Smooth muscle cell (in vitro differentiated cells): ENCODE results near the gene DNTTIP2. TPM values are rescaled to one million over a fixed set of nuclear protein-coding genes. Genes with fewer than 3 reads are reported as not detected.

Experiments
- DNase-seq: peaks from one replicate; lab custom pipeline; 2025; ENCODE audit not compliant: unreplicated experiment; lab: John Stamatoyannopoulos, UW
- H2AFZ ChIP-seq: fragments of 200-600 bp; sonication (generic); 2 replicates; pipeline ENCODE4 v1.6.0; 2016; ENCODE audit warnings: antibody characterized with exemption, low read depth, mild to moderate bottlenecking
- H3F3A ChIP-seq: fragments of 200-600 bp; sonication (generic); 2 replicates; pipeline ENCODE4 v1.6.0; 2017; ENCODE audit warnings: antibody characterized with exemption, low read depth
- H3K27ac ChIP-seq: fragments of 200-600 bp; sonication (generic); 2 replicates; pipeline ENCODE4 v1.5.1; 2016; ENCODE audit warnings: low read depth, mild to moderate bottlenecking
- H3K27me3 ChIP-seq: fragments of 200-600 bp; sonication (generic); 2 replicates; pipeline ENCODE4 v1.6.1; 2016; ENCODE audit warnings: low read depth, mild to moderate bottlenecking
- H3K36me3 ChIP-seq: fragments of 200-600 bp; sonication (generic); 2 replicates; pipeline ENCODE4 v1.5.1; 2016; ENCODE audit warnings: low read depth
- H3K4me1 ChIP-seq: fragments of 200-600 bp; sonication (generic); 2 replicates; pipeline ENCODE4 v1.5.1; 2016; ENCODE audit warnings: low read depth
- H3K4me2 ChIP-seq: fragments of 200-600 bp; sonication (generic); 2 replicates; pipeline ENCODE4 v1.6.0; 2016; ENCODE audit warnings: mild to moderate bottlenecking
- H3K4me3 ChIP-seq: fragments of 200-600 bp; sonication (generic); 2 replicates; pipeline ENCODE4 v1.5.1; 2016; ENCODE audit warnings: mild to moderate bottlenecking
- H3K79me2 ChIP-seq: fragments of 200-600 bp; sonication (generic); 2 replicates; pipeline ENCODE4 v1.6.0; 2016; ENCODE audit warnings: low read depth, mild to moderate bottlenecking
- H3K9ac ChIP-seq: fragments of 200-600 bp; sonication (generic); 2 replicates; pipeline ENCODE4 v1.6.0; 2016; ENCODE audit warnings: low read depth
- H3K9me3 ChIP-seq: fragments of 200-600 bp; sonication (generic); replicated peaks from 2 replicates; pipeline ENCODE4 v1.5.1; 2016; ENCODE audit warnings: low read depth
- H4K20me1 ChIP-seq: fragments of 200-600 bp; sonication (generic); 2 replicates; pipeline ENCODE4 v1.6.0; 2016; ENCODE audit warnings: low read depth
- CTCF ChIP-seq: fragments of 200-600 bp; sonication (generic); IDR thresholded peaks from 2 replicates; pipeline ENCODE4 v1.5.1; 2017; ENCODE audit warnings: borderline replicate concordance, mild to moderate bottlenecking, antibody characterized with exemption; ENCODE audit not compliant: insufficient read depth, poor library complexity, severe bottlenecking
- whole genome bisulfite sequencing: methylation state at CpG from one replicate; pipeline ENCODE4 v1.1.7; 2016; ENCODE audit warnings: low lambda C conversion rate; 5-methylcytosine and 5-hydroxymethylcytosine counted together
- polyA plus RNA-seq: library from polyadenylated mRNA; unstranded; fragments of >200 nt; fragmentation: Nextera tagmentation; extraction: Ambion mirVana; gene quantifications from 2 replicates; pipeline ENCODE4 v1.2.1, GENCODE V29; 2016
- total RNA-seq: library from RNA; depleted of rRNA; stranded (reverse); fragments of >200 nt; gene quantifications from 2 replicates; pipeline ENCODE4 v1.2.3, GENCODE V29; 2014

The DNTTIP2 gene
- total and polyA plus RNA-seq, 2 experiments from 2014 or later, result 42.7 to 44.9 TPM

- H3K4me2 ChIP-seq, result peak overlapping the region; percentile 94
- peak; percentile 65 for DNase-seq
- peaks cover 14% of the 10 kb centered on the region for H3F3A ChIP-seq
- no peaks in the 10 kb centered on the region for H3K79me2 ChIP-seq
- TF ChIP-seq CTCF, result no peak
- H3K9me3 ChIP-seq, result no peaks in the 10 kb centered on the region
- H3K27ac ChIP-seq, result peak overlapping the region; percentile 100
- peak overlapping the region; percentile 92 for H3K4me3 ChIP-seq
- H3K27me3 ChIP-seq, result no peaks in the 10 kb centered on the region
- H3K9ac ChIP-seq, result peak overlapping the region; percentile 72
- peak overlapping the region; percentile 96 for H2AFZ ChIP-seq
- no peaks in the 10 kb centered on the region for H3K36me3 ChIP-seq
- 2% methylated on average over 34 of the region's 36 CpGs for WGBS
- no peaks in the 10 kb centered on the region for H4K20me1 ChIP-seq
- H3K4me1 ChIP-seq, result peaks cover 11% of the 10 kb centered on the region
Observed at GRCh38 chr1:93847811-93848288, 31.2 kb downstream of the DNTTIP2 start.

- H3F3A ChIP-seq, result peaks cover 14% of the 10 kb centered on the region
- no peaks in the 10 kb centered on the region for H3K36me3 ChIP-seq
- WGBS, result under 1% methylated on average over 83 of the region's 86 CpGs
- peak; percentile 1 for TF ChIP-seq CTCF
- H2AFZ ChIP-seq, result peak overlapping the region; percentile 96
- H3K4me2 ChIP-seq, result peak overlapping the region; percentile 94
- H3K27ac ChIP-seq, result peak overlapping the region; percentile 100
- no peaks in the 10 kb centered on the region for H3K79me2 ChIP-seq
- DNase-seq, result peak; percentile 90
- peaks cover 11% of the 10 kb centered on the region for H3K4me1 ChIP-seq
- H3K9me3 ChIP-seq, result no peaks in the 10 kb centered on the region
- peak overlapping the region; percentile 95 for H3K9ac ChIP-seq
- no peaks in the 10 kb centered on the region for H3K27me3 ChIP-seq
- H3K4me3 ChIP-seq, result peak overlapping the region; percentile 92
- H4K20me1 ChIP-seq, result no peaks in the 10 kb centered on the region
Observed at GRCh38 chr1:93846992-93847810, 31.8 kb downstream of the DNTTIP2 start.

- no peaks in the 10 kb centered on the region for H3K79me2 ChIP-seq
- no peaks in the 10 kb centered on the region for H3K27me3 ChIP-seq
- peaks cover 14% of the 10 kb centered on the region for H3F3A ChIP-seq
- under 1% methylated on average over 81 of the region's 94 CpGs for WGBS
- TF ChIP-seq CTCF, result peak; percentile 12
- peak overlapping the region; percentile 100 for H3K27ac ChIP-seq
- H3K36me3 ChIP-seq, result no peaks in the 10 kb centered on the region
- H3K4me2 ChIP-seq, result peak overlapping the region; percentile 94
- H3K9me3 ChIP-seq, result no peaks in the 10 kb centered on the region
- peak; percentile 61 for DNase-seq
- peak overlapping the region; percentile 92 for H3K4me3 ChIP-seq
- H4K20me1 ChIP-seq, result no peaks in the 10 kb centered on the region
- H3K9ac ChIP-seq, result peak overlapping the region; percentile 95
- H2AFZ ChIP-seq, result peak overlapping the region; percentile 96
- H3K4me1 ChIP-seq, result peaks cover 11% of the 10 kb centered on the region
Observed at GRCh38 chr1:93846206-93846991, 32.6 kb downstream of the DNTTIP2 start.
